GM19468 (cell line): ENCODE results near the gene RYR3.

Experiments used
- ATAC-seq: cut with Tn5 transposase; IDR thresholded peaks from one replicate; pipeline ENCODE4 v1.9.1; 2021; ENCODE audit warnings: mild to moderate bottlenecking, moderate library complexity, moderate number of reproducible peaks; ENCODE audit not compliant: unreplicated experiment; ENCODE audit errors: extremely low read depth

Gene RYR3

GRCh38 chr15:33492434-33493052, 181.8 kb downstream of the RYR3 start:
- no peak for ATAC-seq

- ATAC-seq = no peak
These were observed 183.5 kb downstream of the RYR3 start for GRCh38 chr15:33494306-33494705.

- no peak for ATAC-seq
These were observed 189.8 kb downstream of the RYR3 start for GRCh38 chr15:33500432-33501195.

- ATAC-seq = no peak
These were observed 192.9 kb downstream of the RYR3 start for GRCh38 chr15:33503681-33504080.

- no peak for ATAC-seq
These were observed 196.1 kb downstream of the RYR3 start for GRCh38 chr15:33506781-33507296.

GRCh38 chr15:33508703-33509102, 197.9 kb downstream of the RYR3 start:
- ATAC-seq = no peak

GRCh38 chr15:33515121-33515520, 204.4 kb downstream of the RYR3 start:
- no peak for ATAC-seq

GRCh38 chr15:33516563-33516962, 205.8 kb downstream of the RYR3 start:
- no peak for ATAC-seq

GRCh38 chr15:33517944-33518343, 207.2 kb downstream of the RYR3 start:
- ATAC-seq = no peak

- ATAC-seq = no peak
These were observed 207.7 kb downstream of the RYR3 start for GRCh38 chr15:33518421-33518820.

- ATAC-seq = no peak
These were observed 213.5 kb downstream of the RYR3 start for GRCh38 chr15:33524274-33524673.

GRCh38 chr15:33526532-33526931, 215.8 kb downstream of the RYR3 start:
- ATAC-seq = no peak

- ATAC-seq = no peak
These were observed 222.4 kb downstream of the RYR3 start for GRCh38 chr15:33533197-33533596.

- no peak for ATAC-seq
These were observed 223.9 kb downstream of the RYR3 start for GRCh38 chr15:33534642-33535041.

- no peak for ATAC-seq
These were observed 224.4 kb downstream of the RYR3 start for GRCh38 chr15:33535135-33535534.

- no peak for ATAC-seq
These were observed 229.2 kb downstream of the RYR3 start for GRCh38 chr15:33539825-33540573.

- no peak for ATAC-seq
These were observed 233.2 kb downstream of the RYR3 start for GRCh38 chr15:33543957-33544356.

- no peak for ATAC-seq
These were observed 235.1 kb downstream of the RYR3 start for GRCh38 chr15:33545866-33546265.

- no peak for ATAC-seq
These were observed 237.1 kb downstream of the RYR3 start for GRCh38 chr15:33547876-33548275.

GRCh38 chr15:33551860-33552259, 241.1 kb downstream of the RYR3 start:
- ATAC-seq = no peak

GRCh38 chr15:33553157-33553556, 242.4 kb downstream of the RYR3 start:
- ATAC-seq = no peak
